Ovary (tissue), 10 donors: Measurements from ENCODE around the gene COPB2. TPM values are rescaled to one million over a fixed set of nuclear protein-coding genes. Genes with fewer than 3 reads are reported as not detected.

Experiments used
- DNase-seq, 5 donors: peaks; one replicate each; pipeline ENCODE4 v3.0.0-alpha.2; 2019 to 2020
- H3K27ac ChIP-seq, 2 donors: fragments of 200-600 bp; one replicate each; pipeline versions ENCODE4 v1.5.1 to v1.8.0; 2019 to 2022
- H3K27me3 ChIP-seq: fragments of 200-600 bp; one replicate; pipeline ENCODE4 v1.8.0; 2022
- H3K36me3 ChIP-seq: fragments of 200-600 bp; sonication (generic); one replicate; pipeline ENCODE4 v1.5.1; 2019
- H3K4me1 ChIP-seq: one replicate; pipeline ENCODE4 v1.8.1; 2013; ENCODE audit warnings: mild to moderate bottlenecking, moderate library complexity; ENCODE audit not compliant: insufficient read depth
- H3K4me3 ChIP-seq: fragments of 200-600 bp; sonication (generic); one replicate; pipeline ENCODE4 v1.5.1; 2017
- H3K9me3 ChIP-seq, 2 donors: fragments of 200-600 bp in 1 of 2; sonication (generic) in 1 of 2; one replicate each; pipeline versions ENCODE4 v1.5.1 to v1.8.1; 2013 to 2019; ENCODE audit warnings: mild to moderate bottlenecking in 1 of 2, moderate library complexity in 1 of 2
- CTCF ChIP-seq, 3 donors: fragments of 450-650 bp in 2 of 3; fragments of 200-600 bp in 1 of 3; IDR thresholded peaks; one replicate each; pipeline versions ENCODE4 v1.5.1 to v1.8.0; 2016 to 2022; ENCODE audit warnings: antibody characterized with exemption in 3 of 3, mild to moderate bottlenecking in 1 of 3
- EP300 ChIP-seq: sonication (generic); formaldehyde crosslinking; IDR thresholded peaks from one replicate; pipeline ENCODE4 v1.6.1; 2017; ENCODE audit warnings: antibody characterized with exemption
- POLR2A ChIP-seq: fragments of 450-650 bp; IDR thresholded peaks from one replicate; pipeline ENCODE4 v1.6.1; 2017; ENCODE audit warnings: antibody characterized with exemption, mild to moderate bottlenecking, moderate library complexity
- WGBS, 3 donors: extraction: QIAGEN DNeasy Blood & Tissue Kit in 1 of 3; methylation state at CpG; one replicate each; pipeline versions ENCODE4 v1.1.5 to v1.1.7; 2013 to 2017; 5-methylcytosine and 5-hydroxymethylcytosine counted together
- intact Hi-C, 4 donors: fragments of 100-400 bp; cut with DNase I; formaldehyde crosslinking; loops; one replicate each; pipeline versions ENCODE4 v1.11.0 to v1.15.1; 2022 to 2023
- long read RNA-seq, 3 donors: library from polyadenylated mRNA in 2 of 3; unstranded in 2 of 3; transcript quantifications; one replicate each; pipeline ENCODE4 v2.0.0 and lab custom pipeline, GENCODE V29; 2021 to 2026
- polyA plus RNA-seq, 2 donors: library from polyadenylated mRNA; stranded (reverse); fragments of 200-250 nt in 1 of 2; fragments of 350-450 nt in 1 of 2; fragmentation: Illumina TruSeq in 1 of 2; extraction: RNeasy Lipid Tissue Mini Kit (QIAGEN cat#74804) in 1 of 2; gene quantifications; one replicate each; pipeline ENCODE4 v1.2.3, GENCODE V29; 2013 to 2014
- total RNA-seq, 7 donors: library from RNA; depleted of rRNA in 2 of 7; stranded (reverse); fragments of >200 nt in 2 of 7; fragmentation: NEBNext Ultra II Directional in 3 of 7; extraction: Animal tissue kit (Norgen Biotek cat#: 25700) in 3 of 7; gene quantifications; one replicate each; pipeline versions ENCODE4 v1.1.0 to v1.2.4, GENCODE V29; 2016 to 2023
- donor health status: DM: no; HTN: no; CAD: no; lungs with moderate emphysema.
- donor health status: DM: no; HTN: no; CAD: no.
- donor health status: Bipolar disorder and iron deficiency.
- donor health status: DM: yes; HTN: yes; CAD: no.
- donor health status: DM: no; HTN: no; CAD: no.
- donor health status: DM: yes; HTN: yes; CAD: no.

COPB2 gene
- total RNA-seq: 100 to 1,000 TPM in 1 of 7 donors, 10 to 100 TPM in 6; 55.0 to 108 (median 95.7) TPM
- 100 to 1,000 TPM in 1 of 2 donors, 10 to 100 TPM in 1; 38.2 to 115 TPM for polyA plus RNA-seq
- long read RNA-seq, donor 1, transcript COPB2-201 (22 exons, 3,360 nt): major isoform, 121 of 332 reads
- long read RNA-seq, donor 1, partial matches to known transcripts: 190 of 332 reads
- long read RNA-seq, donor 1, other reads (novel, unspliced or antisense): 20 of 332 reads
- long read RNA-seq, donor 2, transcript COPB2-201 (22 exons, 3,360 nt): major isoform, 23 of 39 reads
- long read RNA-seq, donor 2, partial matches to known transcripts: 16 of 39 reads
- long read RNA-seq, donor 2, other reads (novel, unspliced or antisense): 0 of 39 reads
- long read RNA-seq, donor 3, transcript COPB2-201 (22 exons, 3,360 nt): major isoform, 155 of 196 reads
- long read RNA-seq, donor 3, partial matches to known transcripts: 11 of 196 reads
- long read RNA-seq, donor 3, other reads (novel, unspliced or antisense): 26 of 196 reads

- TF ChIP-seq POLR2A (peak; percentile 69), EP300 (peak; percentile 54), CTCF (IDR thresholded peaks at IDR 0.05) (no peak)
- Histone ChIP-seq H3K9me3 (no peaks in the 10 kb centered on the region), H3K36me3 (no peaks in the 10 kb centered on the region), H3K4me3 (peak within 1 kb of the TSS; percentile 98), H3K27me3 (no peaks in the 10 kb centered on the region), H3K27ac (peak within 1 kb of the TSS; percentile 84 to 89), H3K4me1 (peaks cover 3% of the 10 kb centered on the region)
- intact Hi-C loops: no loop called here
- peak; percentile 100 for DNase-seq
- WGBS, 3 donors: 0 to 2% (median 1%) methylated on average over 44 to 52 of the region's 52 CpGs
Observed at GRCh38 chr3:139389552-139390368, at the start of gene COPB2. COPB2 (minus strand) TSS chr3:139389647; CDS start chr3:139389550, 97 bp downstream.

GRCh38 chr3:139434764-139435307 is 45.4 kb upstream of the COPB2 start:
- peaks cover 6% of the 10 kb centered on the region for H3K4me1 ChIP-seq
- 77 to 98% (median 88%) methylated on average over 5 to 6 of the region's 6 CpGs for WGBS, 3 donors
- intact Hi-C loops: no loop called here
- no peak overlapping the region for H3K4me3 ChIP-seq
- H3K9me3 ChIP-seq: no peaks in the 10 kb centered on the region
- H3K27ac ChIP-seq: no peak overlapping the region
- TF ChIP-seq POLR2A (no peak), CTCF (IDR thresholded peaks at IDR 0.05) (no peak), EP300 (no peak)
- H3K36me3 ChIP-seq: no peaks in the 10 kb centered on the region
- DNase-seq: no peak
- no peaks in the 10 kb centered on the region for H3K27me3 ChIP-seq

GRCh38 chr3:139434228-139434627 is 44.8 kb upstream of the COPB2 start:
- Histone ChIP-seq H3K27ac (no peak overlapping the region), H3K27me3 (no peaks in the 10 kb centered on the region), H3K9me3 (no peaks in the 10 kb centered on the region), H3K36me3 (no peaks in the 10 kb centered on the region), H3K4me3 (no peak overlapping the region), H3K4me1 (peaks cover 6% of the 10 kb centered on the region)
- intact Hi-C loops: no loop called here
- TF ChIP-seq CTCF (IDR thresholded peaks at IDR 0.05) (no peak), EP300 (no peak), POLR2A (no peak)
- WGBS, 3 donors: 89 to 97% (median 95%) methylated on average over 1 of the region's 1 CpG
- no peak for DNase-seq

GRCh38 chr3:139433089-139433488 is 43.6 kb upstream of the COPB2 start:
- no peak for TF ChIP-seq POLR2A
- no peak for TF ChIP-seq CTCF (IDR thresholded peaks at IDR 0.05)
- TF ChIP-seq EP300: no peak
- intact Hi-C loops: no loop called here

More at GRCh38 chr3:139433089-139433488, 43.6 kb upstream of the COPB2 start:
- no peaks in the 10 kb centered on the region for H3K36me3 ChIP-seq
- H3K27ac ChIP-seq: no peak overlapping the region
- H3K4me1 ChIP-seq: peaks cover 6% of the 10 kb centered on the region
- no peaks in the 10 kb centered on the region for H3K27me3 ChIP-seq
- 97 to 100% (median 100%) methylated on average over 1 of the region's 1 CpG for WGBS, 3 donors
- H3K9me3 ChIP-seq: no peaks in the 10 kb centered on the region
- no peak for DNase-seq
- no peak overlapping the region for H3K4me3 ChIP-seq
